Medulla oblongata (tissue), 1 donor: ENCODE measurements around the gene PXMP2.
"Not testable (repeated sequence)": the region's sequence is repeated elsewhere in the genome, so short reads cannot be mapped to it uniquely, and the experiment has no call there.

Source experiments
- DNase-seq: peaks from one replicate; pipeline ENCODE4 v3.0.0-alpha.2; 2015; ENCODE audit errors: extremely low spot score

Gene PXMP2

GRCh38 chr12:132694888-132695287 lies 7.5 kb downstream of the PXMP2 start:
- DNase-seq: not testable (repeated sequence)

GRCh38 chr12:132695431-132695830 lies 8.0 kb downstream of the PXMP2 start:
- no peak for DNase-seq

GRCh38 chr12:132698341-132698740 lies 11.0 kb downstream of the PXMP2 start:
- DNase-seq: no peak

- DNase-seq: no peak
Measured at GRCh38 chr12:132700212-132700822, 12.9 kb downstream of the PXMP2 start.

GRCh38 chr12:132702640-132703039 lies 15.3 kb downstream of the PXMP2 start:
- no peak for DNase-seq

GRCh38 chr12:132703641-132704040 lies 16.3 kb downstream of the PXMP2 start:
- DNase-seq: no peak

- DNase-seq: no peak
Measured at GRCh38 chr12:132707241-132707640, 19.9 kb downstream of the PXMP2 start.

- DNase-seq: no peak
Measured at GRCh38 chr12:132708150-132708549, 20.8 kb downstream of the PXMP2 start.

- DNase-seq: no peak
Measured at GRCh38 chr12:132710043-132710404, 22.6 kb downstream of the PXMP2 start.

- peak; percentile 83 for DNase-seq
Measured at GRCh38 chr12:132710405-132711079, 23.2 kb downstream of the PXMP2 start, which contains the start of gene PGAM5. PGAM5 (plus strand) TSS chr12:132710842; CDS start chr12:132710877, 35 bp downstream.

- DNase-seq: no peak
Measured at GRCh38 chr12:132711080-132711843, 23.9 kb downstream of the PXMP2 start.

- no peak for DNase-seq
Measured at GRCh38 chr12:132713123-132713522, 25.7 kb downstream of the PXMP2 start.

- no peak for DNase-seq
Measured at GRCh38 chr12:132715874-132716273, 28.5 kb downstream of the PXMP2 start.

GRCh38 chr12:132716356-132716755 lies 29.0 kb downstream of the PXMP2 start:
- DNase-seq: no peak

- no peak for DNase-seq
Measured at GRCh38 chr12:132717011-132717410, 29.6 kb downstream of the PXMP2 start.

- DNase-seq: no peak
Measured at GRCh38 chr12:132717531-132718387, 30.4 kb downstream of the PXMP2 start.

- DNase-seq: no peak
Measured at GRCh38 chr12:132718644-132719043, 31.3 kb downstream of the PXMP2 start.

- DNase-seq: no peak
Measured at GRCh38 chr12:132719141-132719953, 32.0 kb downstream of the PXMP2 start.

GRCh38 chr12:132719954-132720324 lies 32.6 kb downstream of the PXMP2 start:
- no peak for DNase-seq

GRCh38 chr12:132720606-132721345 lies 33.4 kb downstream of the PXMP2 start:
- no peak for DNase-seq
